IPS-NIHi7 (cell line): ENCODE measurements around the gene DOCK7.
"Not testable (repeated sequence)": the region's sequence is repeated elsewhere in the genome, so short reads cannot be mapped to it uniquely, and the experiment has no call there.

Experiments
- DNase-seq: peaks from one replicate; pipeline ENCODE4 v3.0.0; 2012; ENCODE audit warnings: mixed read lengths; ENCODE audit errors: extremely low spot score

The DOCK7 gene

DNA sequence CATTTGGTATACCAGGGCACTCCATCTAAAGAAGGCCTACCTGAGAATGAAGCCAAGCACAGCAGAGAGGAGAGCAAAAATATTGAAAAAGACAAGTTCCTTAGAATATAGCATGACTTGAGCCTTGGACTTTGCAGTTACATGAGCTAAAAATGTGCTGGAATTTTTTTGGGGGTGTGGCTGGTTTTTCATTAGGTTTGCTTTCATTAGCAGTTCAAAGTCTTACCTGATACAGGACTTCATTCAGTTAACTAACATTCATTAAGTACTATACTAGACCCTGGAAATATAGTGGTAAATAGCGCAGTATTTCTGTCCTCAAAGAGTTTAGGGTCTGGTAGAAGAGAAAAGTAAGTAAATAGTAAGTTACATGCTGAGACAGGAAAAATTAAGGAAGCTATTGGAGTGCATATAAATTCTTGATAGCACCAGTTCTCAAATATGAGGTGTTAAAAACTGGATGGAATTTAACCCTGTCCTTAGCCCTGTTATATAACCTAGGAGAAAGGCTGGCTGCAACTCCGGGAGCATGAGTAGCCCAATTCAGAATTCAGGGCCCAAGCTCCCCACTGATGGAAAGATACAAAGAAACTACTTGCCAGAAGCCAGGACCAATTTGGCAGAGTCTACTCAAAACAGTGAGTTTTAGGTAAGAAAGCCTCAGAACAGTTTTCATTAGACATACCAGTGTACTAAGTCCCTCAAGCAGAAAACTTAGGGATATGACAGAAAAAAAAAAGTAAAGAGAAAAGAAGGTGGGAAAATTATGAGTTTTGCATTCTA is 3.1 kb upstream of the DOCK7 start:
- DNase-seq = no peak

DNA sequence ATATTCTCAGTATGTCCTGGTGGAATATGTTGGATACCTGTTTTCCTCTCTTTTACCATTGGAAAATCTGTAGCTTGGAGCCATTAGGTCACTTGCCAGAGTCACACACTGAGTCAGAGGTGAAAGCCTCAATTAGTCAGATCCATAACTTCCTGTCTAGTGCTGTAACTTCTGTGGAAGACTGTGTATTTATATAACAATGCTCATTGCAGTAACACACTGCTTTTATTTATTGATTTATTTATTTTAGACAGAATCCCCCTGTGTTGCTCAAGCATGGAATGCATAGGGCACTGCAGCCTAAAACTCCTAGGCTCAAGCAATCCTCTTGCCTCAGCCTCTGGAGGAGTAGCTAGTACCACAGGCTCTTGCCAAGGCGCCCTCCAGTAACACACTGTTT is 1.3 kb upstream of the DOCK7 start:
- no peak for DNase-seq

DNA sequence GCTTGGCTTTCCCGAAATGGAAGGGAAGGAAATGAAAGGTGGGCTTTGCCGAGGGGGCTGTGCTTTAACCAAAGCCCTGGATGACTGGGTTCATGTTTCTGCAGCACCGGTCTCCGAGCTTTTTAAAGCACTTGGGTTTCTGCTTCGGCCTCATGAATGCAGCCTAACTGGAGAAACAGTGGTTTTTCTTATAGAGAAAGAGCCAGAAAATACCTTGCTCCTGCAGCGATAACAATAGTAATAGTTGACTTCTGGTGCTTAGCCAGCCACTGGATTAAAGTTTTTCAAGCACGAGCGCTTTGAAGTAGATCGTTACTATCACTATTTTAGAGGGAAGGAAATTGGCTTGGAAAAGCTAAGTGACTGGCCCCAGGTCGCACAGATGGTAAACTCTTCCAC is 500 bp upstream of the DOCK7 start:
- no peak for DNase-seq

DNA sequence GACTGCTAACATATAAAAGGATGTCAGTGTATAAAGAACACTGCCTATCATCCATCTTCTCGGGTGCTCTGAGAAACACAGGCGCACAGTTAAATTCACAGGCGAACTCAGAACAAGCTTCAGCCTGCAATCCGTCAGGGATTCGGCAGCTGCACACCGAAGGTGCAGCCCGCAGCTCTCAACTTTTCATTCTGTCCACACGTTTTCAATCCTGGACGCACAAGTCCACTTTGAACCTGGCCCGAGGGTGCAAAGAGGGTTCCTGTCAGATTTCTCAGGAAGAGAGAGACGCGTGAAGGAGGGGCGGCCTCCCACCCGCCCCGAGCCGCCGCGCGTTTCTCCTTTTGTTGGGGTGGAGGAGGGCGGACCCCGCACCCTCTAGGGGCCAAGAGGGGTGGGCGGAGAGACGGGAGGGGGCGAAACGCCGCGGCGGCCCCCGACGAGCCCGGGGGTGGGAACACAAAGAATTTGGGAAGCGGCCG is 724 bp downstream of the DOCK7 start:
- DNase-seq = peak; percentile 19

DNA sequence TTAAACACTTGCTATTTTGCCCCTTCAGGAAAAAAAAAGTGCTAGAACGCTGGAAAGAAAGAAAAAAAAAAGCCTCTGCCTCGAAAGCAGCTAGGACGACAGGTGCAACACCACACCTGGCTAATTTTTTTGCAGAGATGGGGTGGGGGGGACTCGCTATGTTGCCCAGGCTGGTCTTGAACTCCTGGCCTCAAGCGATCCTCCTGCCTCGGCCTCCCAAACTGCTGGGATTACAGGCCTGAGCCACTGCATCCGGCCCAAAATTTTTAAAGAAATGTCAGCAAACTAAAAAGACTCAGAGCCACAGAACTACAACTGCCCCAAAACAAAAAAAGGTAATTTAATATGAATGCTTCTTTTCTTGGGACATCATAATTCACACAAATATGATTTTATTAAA is 1.4 kb downstream of the DOCK7 start:
- no peak for DNase-seq

DNA sequence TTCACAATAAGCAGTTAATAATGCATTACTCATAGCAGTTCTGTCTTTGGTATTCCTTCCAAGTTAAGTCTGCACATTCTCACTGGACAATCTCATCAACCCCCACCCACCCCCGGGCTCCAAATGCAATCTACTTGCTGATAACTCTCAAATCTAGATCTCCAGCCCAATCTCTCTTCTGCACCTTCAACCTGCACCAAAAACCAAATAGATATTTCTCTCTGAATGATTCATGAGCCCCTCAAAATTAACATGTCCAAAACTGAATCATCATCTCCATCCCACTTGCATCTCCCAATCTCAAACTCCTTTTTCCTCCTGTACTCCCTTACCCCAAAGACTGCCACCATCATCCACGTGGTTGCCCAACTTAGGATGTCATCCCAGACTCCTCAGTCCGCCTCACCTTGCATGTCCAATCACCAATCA is 2.7 kb downstream of the DOCK7 start:
- DNase-seq = no peak

DNA sequence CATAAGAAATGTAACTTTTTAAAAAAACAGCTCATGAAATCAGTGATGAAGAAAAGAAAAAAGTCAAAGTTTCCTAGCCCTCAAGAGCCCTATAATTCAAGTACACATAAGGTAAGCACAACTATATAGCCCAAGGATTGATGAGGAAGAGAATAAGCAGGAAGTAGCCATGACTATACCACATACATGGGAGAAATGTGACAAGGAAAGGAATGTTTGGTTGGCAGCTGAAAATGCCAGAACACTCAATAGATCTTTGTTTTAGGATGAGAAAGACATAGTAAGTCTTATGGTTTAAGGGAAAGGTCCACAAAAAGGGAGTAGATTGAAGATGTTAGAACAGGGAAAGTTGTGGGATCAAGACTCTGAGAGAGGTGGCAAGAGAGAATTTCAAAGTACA is 5.7 kb downstream of the DOCK7 start:
- DNase-seq = no peak

DNA sequence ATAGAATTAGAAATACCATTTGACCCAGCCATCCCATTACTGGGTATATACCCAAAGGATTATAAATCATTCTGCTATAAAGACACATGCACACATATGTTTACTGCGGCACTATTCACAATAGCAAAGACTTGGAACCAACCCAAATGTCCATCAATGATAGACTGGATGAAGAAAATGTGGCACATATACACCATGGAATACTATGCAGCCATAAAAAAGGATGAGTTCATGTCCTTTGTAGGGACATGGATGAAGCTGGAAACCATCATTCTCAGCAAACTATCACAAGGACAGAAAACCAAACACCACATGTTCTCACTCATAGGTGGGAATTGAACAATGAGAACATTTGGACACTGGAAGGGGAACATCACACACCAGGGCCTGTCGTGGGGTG is 7.2 kb downstream of the DOCK7 start:
- not testable (repeated sequence) for DNase-seq

DNA sequence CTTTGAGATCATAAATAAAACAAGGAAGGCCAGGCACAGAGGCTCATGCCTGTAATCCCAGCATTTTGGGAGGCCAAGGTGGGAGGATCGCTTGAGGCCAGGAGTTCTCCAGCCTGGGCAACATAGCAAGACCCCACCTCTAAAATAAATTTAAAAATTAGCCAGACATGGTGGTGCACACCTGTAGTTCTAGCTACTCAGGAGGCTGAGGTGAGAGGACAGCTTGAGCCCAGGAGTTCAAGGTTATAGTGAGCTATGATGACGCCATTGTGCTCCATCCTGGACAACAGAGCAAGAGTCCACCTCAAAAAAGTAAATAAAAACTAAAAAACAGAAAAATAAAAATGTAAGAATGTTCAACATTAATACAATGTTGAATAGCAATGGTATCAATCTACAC is 10.4 kb downstream of the DOCK7 start:
- DNase-seq = not testable (repeated sequence)

DNA sequence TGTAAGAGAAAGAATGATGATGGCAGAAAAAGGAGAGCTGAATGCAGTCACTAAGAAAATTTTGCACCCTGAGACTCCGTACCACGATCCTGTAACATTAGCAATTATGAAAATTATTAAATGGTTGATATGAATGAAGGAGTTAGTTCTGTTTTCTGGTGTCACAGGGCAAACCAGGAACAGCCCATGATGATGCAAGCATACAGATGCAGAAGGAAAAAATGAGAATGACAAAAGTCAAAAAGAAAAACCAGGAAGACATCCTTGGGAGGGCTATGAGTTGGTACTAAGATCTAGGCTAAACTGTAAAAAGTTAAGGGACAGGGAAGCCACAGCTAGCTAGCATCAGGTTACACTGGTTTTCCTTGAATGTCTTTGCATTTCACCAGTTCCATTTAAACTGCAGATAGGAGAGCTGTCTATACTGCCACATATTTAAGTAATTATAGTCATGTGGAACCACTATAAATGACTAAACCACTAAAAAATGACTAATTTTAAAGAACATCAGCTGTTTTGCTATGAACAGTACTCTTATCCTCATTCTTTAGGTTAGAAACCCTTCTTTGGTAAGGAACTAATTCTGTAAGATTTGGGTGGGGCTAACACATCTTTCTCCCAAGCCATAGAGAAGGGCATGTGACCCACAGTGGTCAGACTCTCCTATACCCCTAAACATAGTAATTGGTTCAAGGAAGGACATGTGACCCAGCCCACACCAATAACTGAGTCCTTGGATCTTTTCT is 11.4 kb downstream of the DOCK7 start:
- no peak for DNase-seq

DNA sequence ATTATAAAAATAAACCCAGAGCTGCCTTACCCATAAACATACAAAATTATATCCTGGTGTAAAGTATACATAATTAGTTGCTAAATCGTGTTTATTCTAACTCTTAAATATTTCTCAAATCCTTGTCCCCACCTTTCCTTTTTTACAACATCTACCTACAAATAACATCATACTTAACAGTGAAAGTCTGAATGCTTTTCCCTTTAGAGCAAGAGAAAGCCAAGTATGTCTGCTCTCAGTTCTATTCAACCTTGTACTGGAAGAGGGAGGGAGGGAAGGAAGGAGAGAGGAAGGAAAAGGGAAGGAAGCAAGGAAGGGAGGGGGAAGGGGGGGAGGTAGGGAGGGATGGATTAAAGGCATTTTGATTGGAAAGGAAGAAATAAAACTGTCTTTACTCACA is 14.6 kb downstream of the DOCK7 start:
- no peak for DNase-seq

DNA sequence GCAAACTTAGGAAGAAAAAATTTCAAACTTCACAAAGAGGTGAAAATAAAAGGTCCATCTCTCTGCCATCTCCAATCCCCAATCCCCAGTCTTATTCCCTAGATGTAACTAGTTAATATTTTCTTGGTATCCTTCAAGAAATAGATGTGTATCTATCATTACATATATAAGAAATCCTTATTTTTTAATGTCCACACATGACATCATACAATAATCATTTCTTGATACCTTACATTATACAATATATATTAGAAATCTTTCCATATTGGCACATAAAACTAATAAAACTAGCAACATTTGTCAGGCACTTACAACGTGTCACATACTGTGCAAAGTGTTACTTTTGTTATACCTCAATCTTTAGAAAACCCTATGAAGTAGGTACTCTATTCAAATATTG is 16.2 kb downstream of the DOCK7 start:
- no peak for DNase-seq

DNA sequence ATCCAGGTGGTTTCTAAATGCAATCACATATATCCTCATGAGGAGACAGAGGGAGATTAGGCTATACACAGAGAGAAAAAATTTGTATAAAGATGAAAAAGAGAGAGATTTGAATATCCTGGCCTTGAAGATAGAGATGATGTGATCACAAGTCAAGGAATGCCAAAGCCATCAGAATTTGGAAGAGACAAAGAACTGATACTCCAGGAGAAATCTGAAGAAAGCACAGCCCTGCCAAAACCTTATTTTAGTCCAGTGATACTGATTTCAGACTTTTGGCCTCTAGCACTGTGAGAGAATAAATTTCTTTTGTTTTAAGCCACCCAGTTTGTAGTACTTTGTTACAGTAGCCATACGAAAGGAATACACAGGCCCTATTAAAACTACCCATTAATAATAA is 33.4 kb downstream of the DOCK7 start:
- DNase-seq = no peak

DNA sequence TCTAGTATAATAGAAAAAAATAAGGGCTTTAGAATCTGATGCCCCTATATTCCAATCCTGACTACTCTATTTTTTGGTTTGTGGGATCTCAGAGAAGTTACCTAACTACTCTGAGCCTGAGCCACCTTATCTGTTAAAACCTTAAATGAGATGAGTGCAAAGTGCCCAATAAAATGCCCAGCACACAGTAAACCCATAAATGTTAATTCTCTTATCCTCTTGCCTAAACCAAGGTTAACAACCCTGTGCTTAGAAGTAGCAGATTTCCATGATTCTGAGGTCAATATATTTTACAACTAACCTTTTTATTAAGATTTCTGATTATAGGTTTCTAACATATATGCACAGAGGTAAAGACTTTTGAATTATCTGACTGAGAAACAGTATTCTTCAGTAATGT is 35.8 kb downstream of the DOCK7 start:
- no peak for DNase-seq

DNA sequence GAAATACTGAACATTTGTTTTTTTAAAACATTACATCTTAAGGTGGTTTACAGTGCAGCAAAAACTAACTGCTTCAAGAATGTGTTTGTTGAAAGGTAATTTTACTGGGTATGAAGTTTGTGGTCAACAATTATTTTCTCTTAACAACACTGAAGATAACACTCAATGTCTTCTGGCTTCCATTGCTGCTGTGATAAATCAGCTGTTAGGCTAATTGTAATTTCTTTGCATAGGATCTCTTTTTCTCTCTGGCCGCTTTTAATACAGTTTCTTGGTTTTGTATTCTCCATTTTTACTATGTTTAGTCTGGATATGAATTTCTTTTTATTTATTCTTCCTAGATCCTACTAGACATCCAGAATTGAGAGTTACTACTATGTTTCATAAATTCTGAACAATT is 44.9 kb downstream of the DOCK7 start:
- no peak for DNase-seq

DNA sequence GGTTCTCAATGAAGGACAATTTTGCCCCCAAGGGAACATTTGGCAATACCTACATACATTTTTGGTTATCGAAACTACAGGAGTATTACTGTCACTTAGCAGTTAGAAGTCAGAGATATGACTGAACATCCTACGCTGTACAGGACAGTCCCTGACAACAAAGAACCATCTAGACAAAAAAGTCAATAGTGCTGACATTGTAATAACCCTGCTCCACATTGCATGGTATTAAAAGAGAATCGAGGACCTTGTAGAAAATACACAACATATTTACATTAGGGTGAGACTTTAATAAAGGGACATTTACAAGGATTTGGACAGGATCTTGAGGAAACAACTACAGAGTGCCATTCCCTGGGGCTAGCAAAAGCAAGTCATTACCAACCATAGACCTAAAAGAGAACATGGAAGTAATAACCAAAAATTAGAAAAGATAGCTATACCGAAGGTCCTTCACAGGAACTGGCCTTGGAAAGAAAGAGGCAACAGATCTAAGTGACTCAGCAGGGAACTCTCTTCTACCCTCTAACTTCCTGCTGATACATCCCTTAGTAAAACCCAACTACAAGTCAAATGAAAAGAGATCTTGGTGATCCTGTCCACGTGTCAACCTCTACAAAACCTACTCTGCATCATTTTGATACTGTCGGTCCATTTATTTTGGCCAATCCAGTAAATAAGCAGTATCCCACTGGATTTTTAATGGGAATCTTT is 50.6 kb downstream of the DOCK7 start:
- peak; percentile 12 for DNase-seq

DNA sequence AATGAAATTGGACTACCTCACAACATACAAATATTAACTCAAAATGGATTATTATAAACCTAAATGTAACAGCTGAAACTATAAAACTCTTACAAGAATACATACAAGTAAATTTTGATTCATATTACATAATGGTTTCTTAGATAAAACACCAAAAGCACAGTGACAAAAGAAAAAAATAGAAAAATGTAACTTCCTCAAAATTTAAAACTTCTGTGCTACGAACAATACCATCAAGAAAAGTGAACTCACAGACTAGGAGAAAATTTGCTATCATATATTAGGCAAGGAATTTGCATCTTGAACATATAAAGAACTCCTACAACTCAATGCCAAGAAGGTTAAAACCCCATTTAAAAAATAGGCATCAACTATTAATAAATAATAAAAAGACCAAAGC is 59.7 kb downstream of the DOCK7 start:
- DNase-seq = no peak

DNA sequence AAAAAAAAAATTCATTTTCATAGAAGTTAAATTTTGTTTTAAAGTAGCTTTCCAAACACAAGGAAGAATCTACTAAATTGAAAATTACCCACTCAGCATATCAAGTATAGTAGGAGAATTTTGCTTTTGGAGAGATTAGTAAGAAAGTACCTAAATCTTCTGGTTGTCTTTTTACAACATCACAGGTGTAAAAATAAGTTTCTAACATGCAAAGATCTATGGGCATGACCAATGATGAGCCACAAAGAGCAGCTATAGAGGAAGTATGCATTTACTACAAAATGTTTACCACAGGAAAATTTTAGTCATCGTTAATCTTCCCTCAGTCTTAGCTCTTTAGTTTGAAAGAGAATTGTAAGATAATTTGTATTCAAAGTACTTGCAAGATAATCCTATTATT is 62.8 kb downstream of the DOCK7 start:
- no peak for DNase-seq

DNA sequence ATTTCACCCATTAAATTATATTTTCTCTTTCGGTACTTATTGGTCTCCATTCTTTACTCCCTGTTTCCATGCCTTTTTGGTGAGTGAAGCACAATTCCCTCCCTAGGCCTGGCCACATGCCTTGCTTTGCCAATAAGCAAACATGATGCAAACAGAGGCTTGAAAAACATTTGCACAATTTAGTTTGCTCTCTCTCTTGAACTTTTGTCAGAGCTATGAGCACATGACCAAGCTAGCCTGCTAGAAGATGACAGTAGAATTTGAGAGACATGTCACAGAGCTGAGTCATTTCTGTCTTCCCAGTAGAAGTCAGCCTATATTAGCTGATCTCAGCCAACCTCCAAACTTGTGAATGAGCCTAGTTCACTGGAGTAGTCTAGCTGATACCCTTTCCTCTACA is 66.3 kb downstream of the DOCK7 start:
- DNase-seq = peak; percentile 15

DNA sequence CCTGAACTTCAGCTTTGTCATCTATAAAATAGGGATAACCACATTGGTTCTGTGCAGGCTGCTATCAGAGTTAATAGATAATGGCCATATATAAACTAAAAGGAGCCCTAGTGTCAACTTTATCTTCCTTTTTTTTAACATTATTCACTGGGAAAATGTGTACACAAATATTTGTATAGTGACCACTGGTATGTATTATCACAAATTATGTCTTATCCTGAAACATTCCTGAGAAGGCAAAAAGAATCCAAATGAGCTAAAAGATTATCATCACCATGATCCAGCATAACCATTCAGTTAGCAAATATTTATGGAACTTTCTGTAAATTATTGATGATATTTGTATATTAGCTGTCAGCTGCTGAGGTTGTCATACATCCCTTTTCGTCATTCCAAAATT is 74.3 kb downstream of the DOCK7 start:
- DNase-seq = no peak

DNA sequence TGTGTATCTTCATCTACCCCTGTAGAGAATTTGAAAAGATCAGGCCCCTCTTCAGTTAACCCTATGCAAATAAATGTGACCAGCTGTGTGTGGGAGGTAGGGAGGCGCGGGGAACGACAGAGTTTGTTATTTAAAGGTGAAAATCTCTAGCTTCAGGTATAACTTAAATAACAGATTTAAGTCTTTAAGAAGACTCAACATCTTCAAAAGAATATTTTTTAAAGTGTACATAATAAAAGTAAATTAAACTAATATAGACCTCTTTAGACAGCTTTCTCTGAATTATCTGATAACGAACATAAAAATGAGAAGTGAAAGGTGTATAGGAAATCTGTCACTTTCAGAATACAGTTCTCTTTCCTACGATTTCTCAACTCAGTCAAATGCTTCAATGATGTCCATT is 74.9 kb downstream of the DOCK7 start:
- no peak for DNase-seq

DNA sequence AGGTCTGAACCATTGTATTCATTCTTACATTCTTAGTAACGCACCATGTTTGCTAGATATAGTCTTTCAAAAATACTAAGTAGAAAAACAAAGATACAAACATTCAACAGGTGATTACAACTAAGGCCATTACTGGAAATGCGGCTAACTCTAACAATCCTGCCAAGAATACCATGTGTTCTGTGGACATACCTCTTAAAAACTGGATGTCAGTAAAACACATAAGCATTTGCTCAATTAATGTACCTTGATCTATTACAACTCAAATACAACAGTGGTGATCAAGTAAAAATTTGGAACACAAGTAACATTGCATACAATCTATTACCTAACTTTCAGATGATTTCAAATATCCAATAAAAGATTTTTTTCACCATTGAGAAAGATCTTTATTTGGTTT is 75.4 kb downstream of the DOCK7 start:
- no peak for DNase-seq

DNA sequence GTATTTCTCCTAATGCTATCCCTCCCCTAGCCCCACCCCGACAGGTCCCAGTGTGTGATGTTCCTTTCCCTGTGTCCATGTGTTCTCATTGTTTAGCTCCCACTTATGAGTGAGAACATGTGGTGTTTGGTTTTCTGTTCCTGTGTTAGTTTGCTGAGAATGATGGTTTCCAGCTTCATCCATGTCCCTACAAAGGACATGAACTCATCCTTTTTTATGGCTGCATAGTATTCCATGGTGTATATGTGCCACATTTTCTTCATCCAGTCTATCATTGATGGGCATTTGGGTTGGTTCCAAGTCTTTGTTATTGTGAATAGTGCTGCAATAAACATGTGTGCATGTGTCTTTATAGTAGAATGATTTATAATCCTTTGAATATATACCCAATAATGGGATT is 77.6 kb downstream of the DOCK7 start:
- not testable (repeated sequence) for DNase-seq
